Activated T-helper 1 cell treated with anti-CD3 and anti-CD28 coated beads, Interleukin-12 subunit alpha, Interleukin-12 subunit beta, Interleukin-2, Interleukin-4 antibody, amounts not matched to agents 30 ng/mL and 10 ng/mL and 1 ng/mL, durations not matched to agents 14 hours and 24 hours and 36 hours (primary cell): ENCODE results near the gene ZNF419. TPM values are rescaled to one million over a fixed set of nuclear protein-coding genes. Genes with fewer than 3 reads are reported as not detected.
A peak's percentile ranks its signal among the peaks of the same experiment; 100 is the strongest.
"Not testable (repeated sequence)": the region's sequence is repeated elsewhere in the genome, so short reads cannot be mapped to it uniquely, and the experiment has no call there.

Experiments used
- DNase-seq: peaks from one replicate; pipeline ENCODE4 v3.0.0; 2021; ENCODE audit warnings: low spot score
- H3K27ac Mint-ChIP-seq: one replicate; pipeline ENCODE4 v1.8.0; 2021; ENCODE audit warnings: mild to moderate bottlenecking, mixed read lengths
- H3K27me3 Mint-ChIP-seq: one replicate; pipeline ENCODE4 v1.8.0; 2022; ENCODE audit warnings: mild to moderate bottlenecking, moderate library complexity, mixed read lengths; ENCODE audit not compliant: insufficient read depth
- H3K36me3 Mint-ChIP-seq: one replicate; pipeline ENCODE4 v1.8.0; 2021; ENCODE audit warnings: low read depth, mixed read lengths
- H3K4me1 Mint-ChIP-seq: one replicate; pipeline ENCODE4 v1.8.0; 2021; ENCODE audit warnings: low read depth, mixed read lengths
- H3K4me3 Mint-ChIP-seq: one replicate; pipeline ENCODE4 v1.8.0; 2021; ENCODE audit warnings: mild to moderate bottlenecking, moderate library complexity, mixed read lengths
- H3K9me3 Mint-ChIP-seq: one replicate; pipeline ENCODE4 v1.8.0; 2021; ENCODE audit warnings: mixed read lengths
- intact Hi-C: fragments of 100-400 bp; cut with micrococcal nuclease; formaldehyde crosslinking; loops from one replicate; pipeline ENCODE4 v1.15.1; 2024
- total RNA-seq: library from RNA; stranded (reverse); gene quantifications from 2 replicates; pipeline ENCODE4 v1.2.3, GENCODE V29; 2022

The ZNF419 gene
- total RNA-seq: 3.7 and 5.1 TPM in 2 replicates

- H3K36me3 Mint-ChIP-seq: peaks cover 27% of the 10 kb centered on the region
- peak within 1 kb of the TSS; percentile 59 for H3K27ac Mint-ChIP-seq
- intact Hi-C loops: loop anchor here (1.0 to 5.0 kb wide), 11 partner anchors 10 to 695 kb away; partner anchors contain the start of genes TRAPPC2B, ZNF17, ZNF211 and ZNF264
- peaks cover 48% of the 10 kb centered on the region for H3K9me3 Mint-ChIP-seq
- DNase-seq: peak; percentile 89
- H3K4me3 Mint-ChIP-seq: peak within 1 kb of the TSS; percentile 76
- peaks cover 16% of the 10 kb centered on the region for H3K4me1 Mint-ChIP-seq
- H3K27me3 Mint-ChIP-seq: not testable (repeated sequence)
These were observed at the start of gene ZNF419 for GRCh38 chr19:57487477-57488298. ZNF419 (plus strand) TSS chr19:57487750; CDS start chr19:57487951, 201 bp downstream.

- peaks cover 58% of the 10 kb centered on the region for H3K9me3 Mint-ChIP-seq
- intact Hi-C loops: loop anchor here (5.0 kb wide), 1 partner anchor 1046 kb away; the partner anchor contains the start of gene ZNF582
- peaks cover 23% of the 10 kb centered on the region for H3K4me1 Mint-ChIP-seq
- H3K36me3 Mint-ChIP-seq: peaks cover 57% of the 10 kb centered on the region
- no peak for DNase-seq
- no peak overlapping the region for H3K4me3 Mint-ChIP-seq
- H3K27me3 Mint-ChIP-seq: no peaks in the 10 kb centered on the region
- H3K27ac Mint-ChIP-seq: no peak overlapping the region
These were observed 49.6 kb upstream of the ZNF419 start for GRCh38 chr19:57437931-57438330.

GRCh38 chr19:57438925-57439324 lies 48.6 kb upstream of the ZNF419 start:
- Mint-ChIP-seq H3K4me1 (peaks cover 23% of the 10 kb centered on the region), H3K9me3 (peaks cover 64% of the 10 kb centered on the region), H3K36me3 (peaks cover 67% of the 10 kb centered on the region), H3K4me3 (no peak overlapping the region), H3K27me3 (no peaks in the 10 kb centered on the region), H3K27ac (no peak overlapping the region)
- intact Hi-C loops: loop anchor here (5.0 kb wide), 1 partner anchor 1047 kb away; the partner anchor contains the start of gene ZNF582
- DNase-seq: no peak

- DNase-seq: no peak
- Mint-ChIP-seq H3K4me1 (no peaks in the 10 kb centered on the region), H3K4me3 (no peak overlapping the region), H3K36me3 (peaks cover 67% of the 10 kb centered on the region), H3K27ac (no peak overlapping the region), H3K27me3 (no peaks in the 10 kb centered on the region), H3K9me3 (peaks cover 72% of the 10 kb centered on the region)
- intact Hi-C loops: no loop called here
These were observed 45.4 kb upstream of the ZNF419 start for GRCh38 chr19:57441979-57442752.

GRCh38 chr19:57443121-57443696 lies 44.3 kb upstream of the ZNF419 start:
- Mint-ChIP-seq H3K4me1 (no peaks in the 10 kb centered on the region), H3K9me3 (peaks cover 72% of the 10 kb centered on the region), H3K27me3 (no peaks in the 10 kb centered on the region), H3K4me3 (no peak overlapping the region), H3K36me3 (peaks cover 62% of the 10 kb centered on the region), H3K27ac (no peak overlapping the region)
- no peak for DNase-seq
- intact Hi-C loops: no loop called here

GRCh38 chr19:57452307-57452706 lies 35.2 kb upstream of the ZNF419 start:
- H3K4me1 Mint-ChIP-seq: no peaks in the 10 kb centered on the region
- H3K9me3 Mint-ChIP-seq: peaks cover 57% of the 10 kb centered on the region
- H3K4me3 Mint-ChIP-seq: no peak overlapping the region
- H3K27ac Mint-ChIP-seq: no peak overlapping the region
- no peak for DNase-seq
- peaks cover 3% of the 10 kb centered on the region for H3K36me3 Mint-ChIP-seq
- intact Hi-C loops: no loop called here
- H3K27me3 Mint-ChIP-seq: no peaks in the 10 kb centered on the region

- no peak overlapping the region for H3K27ac Mint-ChIP-seq
- peaks cover 1% of the 10 kb centered on the region for H3K36me3 Mint-ChIP-seq
- H3K9me3 Mint-ChIP-seq: peaks cover 67% of the 10 kb centered on the region
- no peaks in the 10 kb centered on the region for H3K4me1 Mint-ChIP-seq
- intact Hi-C loops: loop anchor here (1.0 kb wide), 1 partner anchor 689 kb away; no protein-coding TSS in a partner anchor
- DNase-seq: peak; percentile 19
- no peak overlapping the region for H3K4me3 Mint-ChIP-seq
- no peaks in the 10 kb centered on the region for H3K27me3 Mint-ChIP-seq
These were observed 21.7 kb upstream of the ZNF419 start for GRCh38 chr19:57465680-57466381.

GRCh38 chr19:57466489-57466888 lies 21.1 kb upstream of the ZNF419 start:
- Mint-ChIP-seq H3K4me3 (no peak overlapping the region), H3K36me3 (peaks cover 3% of the 10 kb centered on the region), H3K27me3 (no peaks in the 10 kb centered on the region), H3K4me1 (no peaks in the 10 kb centered on the region), H3K27ac (no peak overlapping the region), H3K9me3 (peaks cover 67% of the 10 kb centered on the region)
- intact Hi-C loops: no loop called here
- DNase-seq: no peak

- H3K27ac Mint-ChIP-seq: no peak overlapping the region
- intact Hi-C loops: no loop called here
- H3K9me3 Mint-ChIP-seq: peaks cover 91% of the 10 kb centered on the region
- H3K27me3 Mint-ChIP-seq: no peaks in the 10 kb centered on the region
- no peak overlapping the region for H3K4me3 Mint-ChIP-seq
- peaks cover 29% of the 10 kb centered on the region for H3K36me3 Mint-ChIP-seq
- no peak for DNase-seq
- H3K4me1 Mint-ChIP-seq: peaks cover 11% of the 10 kb centered on the region
These were observed 13.9 kb upstream of the ZNF419 start for GRCh38 chr19:57473646-57474045.

GRCh38 chr19:57477191-57478008 lies 10.2 kb upstream of the ZNF419 start, which contains the start of gene ZNF772:
ZNF772 (minus strand) TSS chr19:57477566; CDS start chr19:57477309, 257 bp downstream.
- intact Hi-C loops: loop anchor here (1.0 to 5.0 kb wide), 5 partner anchors 10 to 205 kb away; partner anchors contain the start of genes TRAPPC2B, ZNF419, ZNF547 and ZNF551
- H3K4me3 Mint-ChIP-seq: peak within 1 kb of the TSS; percentile 90
- H3K36me3 Mint-ChIP-seq: peaks cover 25% of the 10 kb centered on the region
- peak; percentile 80 for DNase-seq
- H3K27ac Mint-ChIP-seq: peak within 1 kb of the TSS; percentile 89
- peaks cover 73% of the 10 kb centered on the region for H3K9me3 Mint-ChIP-seq
- peaks cover 11% of the 10 kb centered on the region for H3K4me1 Mint-ChIP-seq
- H3K27me3 Mint-ChIP-seq: no peaks in the 10 kb centered on the region

GRCh38 chr19:57488299-57488644 lies 722 bp downstream of the ZNF419 start:
- peaks cover 16% of the 10 kb centered on the region for H3K4me1 Mint-ChIP-seq
- H3K4me3 Mint-ChIP-seq: peak overlapping the region; percentile 76
- peaks cover 52% of the 10 kb centered on the region for H3K9me3 Mint-ChIP-seq
- DNase-seq, H3K27me3 Mint-ChIP-seq: not testable (repeated sequence)
- peak overlapping the region; percentile 59 for H3K27ac Mint-ChIP-seq
- peaks cover 32% of the 10 kb centered on the region for H3K36me3 Mint-ChIP-seq
- intact Hi-C loops: loop anchor here (5.0 kb wide), 2 partner anchors 296 to 694 kb away; partner anchors contain the start of genes ZNF264 and ZNF274
